Omental fat pad (tissue), 4 donors: Measurements from ENCODE around the gene U2AF2. TPM values are rescaled to one million over a fixed set of nuclear protein-coding genes. Genes with fewer than 3 reads are reported as not detected.

Experiments
- ATAC-seq: fragments of 150-250 bp; one replicate; pipeline ENCODE4 v1.9.1; 2016; ENCODE audit warnings: mild to moderate bottlenecking, moderate library complexity; ENCODE audit not compliant: low FRiP score
- DNase-seq: peaks from one replicate; pipeline ENCODE4 v3.0.0-alpha.2; 2019; ENCODE audit warnings: low spot score
- CTCF ChIP-seq, 3 donors: fragments of 450-650 bp; IDR thresholded peaks; one replicate each; pipeline ENCODE4 v1.5.1; 2016 to 2017; ENCODE audit warnings: antibody characterized with exemption in 3 of 3, mild to moderate bottlenecking in 3 of 3, moderate library complexity in 2 of 3
- total RNA-seq, 4 donors: library from RNA; depleted of rRNA; stranded (reverse); fragments of >200 nt; gene quantifications; one replicate each; pipeline ENCODE4 v1.1.0, GENCODE V29; 2016

U2AF2 gene
- total RNA-seq, 4 donors from 2014 or later: 55.2 to 132 (median 86.1) TPM

- TF ChIP-seq CTCF (IDR thresholded peaks at IDR 0.05): no peak
- DNase-seq (no peak), ATAC-seq (peak; percentile 62)
Observed at GRCh38 chr19:55643003-55643886, 11.6 kb upstream of the U2AF2 start, which contains the start of gene ZNF581. Gene ZNF581 (plus strand): TSS chr19:55643649. CDS start chr19:55644572, 923 bp downstream.

GRCh38 chr19:55643887-55644176 is 11.0 kb upstream of the U2AF2 start:
- no peak for DNase-seq
- ATAC-seq: no peak
- TF ChIP-seq CTCF (IDR thresholded peaks at IDR 0.05): no peak

DNA sequence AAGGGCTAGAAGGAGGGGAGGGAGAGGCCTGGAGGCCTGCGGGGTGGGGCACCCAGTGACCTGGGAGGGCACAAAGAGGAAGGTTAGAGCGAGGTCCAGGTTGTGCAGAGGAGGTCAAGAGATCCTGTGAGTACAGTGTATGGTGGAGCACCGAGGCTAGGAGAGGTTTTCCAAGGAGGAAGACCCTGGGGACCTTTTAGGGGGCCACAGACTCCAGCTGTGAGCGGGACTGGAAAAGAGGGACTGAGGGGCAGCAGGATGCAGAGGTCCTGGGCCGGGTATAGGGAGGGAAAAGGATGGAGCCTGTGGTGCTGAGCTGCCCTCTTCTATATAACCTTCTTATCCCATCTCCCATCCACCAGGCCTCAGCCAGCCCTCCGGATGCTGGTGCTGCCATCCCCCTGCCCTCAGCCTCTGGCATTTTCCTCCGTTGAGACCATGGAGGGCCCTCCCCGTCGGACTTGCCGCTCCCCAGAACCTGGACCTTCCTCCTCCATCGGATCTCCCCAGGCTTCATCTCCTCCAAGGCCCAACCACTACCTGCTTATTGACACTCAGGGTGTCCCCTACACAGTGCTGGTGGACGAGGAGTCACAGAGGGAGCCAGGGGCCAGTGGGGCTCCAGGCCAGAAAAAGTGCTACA is 10.5 kb upstream of the U2AF2 start:
- DNase-seq (no peak), ATAC-seq (no peak)
- no peak for TF ChIP-seq CTCF (IDR thresholded peaks at IDR 0.05)

DNA sequence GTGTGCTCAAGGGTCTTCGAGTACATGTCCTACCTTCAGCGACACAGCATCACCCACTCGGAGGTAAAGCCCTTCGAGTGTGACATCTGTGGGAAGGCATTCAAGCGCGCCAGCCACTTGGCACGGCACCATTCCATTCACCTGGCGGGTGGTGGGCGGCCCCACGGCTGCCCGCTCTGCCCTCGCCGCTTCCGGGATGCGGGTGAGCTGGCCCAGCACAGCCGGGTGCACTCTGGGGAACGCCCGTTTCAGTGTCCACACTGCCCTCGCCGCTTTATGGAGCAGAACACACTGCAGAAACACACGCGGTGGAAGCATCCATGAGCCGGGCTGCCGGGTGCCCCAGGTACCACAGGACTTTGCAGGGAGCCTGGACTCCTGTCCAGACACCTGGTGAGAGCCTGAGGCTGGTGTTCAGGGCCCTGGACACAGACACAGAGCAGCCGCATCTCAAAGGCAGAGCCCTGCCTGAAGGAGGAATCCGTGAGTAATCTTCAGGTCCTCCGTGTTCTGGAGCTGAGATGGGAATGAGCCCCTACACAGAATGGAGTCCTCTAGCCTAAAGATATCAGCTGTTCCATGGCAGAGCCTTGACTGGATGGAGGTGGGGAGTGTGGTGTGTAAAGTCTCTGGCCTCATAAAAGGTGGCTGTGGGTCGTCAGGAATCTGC is 9.9 kb upstream of the U2AF2 start:
- ATAC-seq (no peak), DNase-seq (no peak)
- no peak for TF ChIP-seq CTCF (IDR thresholded peaks at IDR 0.05)

- no peak for TF ChIP-seq CTCF (IDR thresholded peaks at IDR 0.05)
- no peak for ATAC-seq
- no peak for DNase-seq
Observed at GRCh38 chr19:55645512-55645881, 9.3 kb upstream of the U2AF2 start.

- no peak for ATAC-seq
- TF ChIP-seq CTCF (IDR thresholded peaks at IDR 0.05): no peak
- DNase-seq: no peak
Observed at GRCh38 chr19:55646889-55647731, 7.7 kb upstream of the U2AF2 start.
